Natural killer cell (primary cell): Measurements from ENCODE around the gene NAIF1. TPM values are rescaled to one million over a fixed set of nuclear protein-coding genes. Genes with fewer than 3 reads are reported as not detected.

ENCODE experiments used
- ATAC-seq, 3 donors: fragments of 150-1000 bp in 2 of 3; fragments of 200-7000 bp in 1 of 3; cut with Tn5 transposase; 1 replicate in 1 of 3; 2 replicates in 2 of 3; pipeline ENCODE4 v1.10.0; 2021; ENCODE audit warnings: mild to moderate bottlenecking in 2 of 3, moderate library complexity in 2 of 3
- DNase-seq, 2 donors: peaks; one replicate each; pipeline versions ENCODE4 v3.0.0 to v3.0.0-alpha.2; 2013 to 2021; ENCODE audit warnings: mixed read lengths in 1 of 2
- H3K27ac ChIP-seq: one replicate; pipeline ENCODE4 v1.5.1; 2013; ENCODE audit warnings: mild to moderate bottlenecking, low read length
- H3K27me3 ChIP-seq: one replicate; pipeline ENCODE4 v1.6.1; 2013; ENCODE audit warnings: low read length; ENCODE audit not compliant: control insufficient read depth, insufficient read depth
- H3K36me3 ChIP-seq: one replicate; pipeline ENCODE4 v1.6.1; 2013; ENCODE audit warnings: low read length; ENCODE audit not compliant: control insufficient read depth, insufficient read depth
- H3K4me1 ChIP-seq: one replicate; pipeline ENCODE4 v1.6.1; 2013; ENCODE audit warnings: low read length; ENCODE audit not compliant: control insufficient read depth, insufficient read depth
- H3K4me3 ChIP-seq: one replicate; pipeline ENCODE4 v1.5.1; 2013; ENCODE audit warnings: low read length
- H3K9me3 ChIP-seq: one replicate; pipeline ENCODE4 v1.6.1; 2013; ENCODE audit warnings: low read length; ENCODE audit not compliant: control insufficient read depth, insufficient read depth
- H3K27ac Mint-ChIP-seq, 2 donors: one replicate each; pipeline ENCODE4 v1.8.0; 2022; ENCODE audit warnings: mild to moderate bottlenecking in 2 of 2, mixed read lengths in 2 of 2, moderate library complexity in 1 of 2
- H3K27me3 Mint-ChIP-seq, 2 donors: one replicate each; pipeline ENCODE4 v1.8.0; 2022; ENCODE audit warnings: low read depth in 2 of 2, mixed read lengths in 2 of 2
- H3K36me3 Mint-ChIP-seq: one replicate; pipeline ENCODE4 v1.8.0; 2022; ENCODE audit warnings: mixed read lengths
- H3K4me1 Mint-ChIP-seq, 2 donors: one replicate each; pipeline ENCODE4 v1.8.0; 2022; ENCODE audit warnings: mixed read lengths in 2 of 2
- H3K4me3 Mint-ChIP-seq: one replicate; pipeline ENCODE4 v1.8.0; 2022; ENCODE audit warnings: mild to moderate bottlenecking, moderate library complexity, mixed read lengths
- H3K9me3 Mint-ChIP-seq, 2 donors: one replicate each; pipeline ENCODE4 v1.8.0; 2022; ENCODE audit warnings: mixed read lengths in 2 of 2
- WGBS: methylation state at CpG from one replicate; pipeline ENCODE4 v1.1.7; 2013; ENCODE audit warnings: missing lambda C conversion rate; ENCODE audit not compliant: insufficient coverage; 5-methylcytosine and 5-hydroxymethylcytosine counted together
- intact Hi-C: fragments of 100-400 bp; cut with micrococcal nuclease; formaldehyde crosslinking; loops from one replicate; pipeline ENCODE4 v1.14.2; 2022
- total RNA-seq, 4 donors: library from RNA; stranded (reverse); fragments of 120-200 nt in 1 of 4; gene quantifications; one replicate each; pipeline versions ENCODE4 v1.2.3 to v1.2.4, GENCODE V29; 2013 to 2022
- TF ChIP-seq, protein P1 (sequence below): fragments of 200-600 bp; IDR thresholded peaks from one replicate; pipeline ENCODE4 v1.8.0; 2022; ENCODE audit warnings: antibody characterized with exemption

NAIF1 gene
- total RNA-seq, 3 donors from 2014 or later (not counting 1 experiment from before 2014, with no cell fraction given) = 11.9 to 12.6 (median 12.1) TPM

DNA sequence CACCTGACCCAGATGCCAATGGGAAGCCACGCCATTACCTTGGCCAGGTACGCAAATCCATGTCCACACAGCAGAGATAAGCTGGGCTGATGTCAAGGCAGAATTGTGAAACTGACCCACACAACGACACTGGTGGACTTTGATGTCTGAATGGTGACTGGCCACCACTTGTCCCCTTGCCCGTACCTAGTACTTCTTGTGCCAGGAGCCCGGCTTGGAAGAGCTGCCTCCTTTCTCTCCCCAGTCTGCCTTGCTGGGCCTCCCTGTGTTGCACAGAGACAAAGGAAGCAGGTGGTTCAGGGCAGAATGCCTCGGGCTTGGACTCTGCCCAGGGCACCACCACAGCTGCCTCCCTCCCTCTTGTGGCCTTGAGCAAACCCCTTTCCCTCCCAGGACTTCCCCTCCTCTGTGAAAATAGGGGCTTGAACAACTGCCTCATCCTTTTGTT lies 37.1 kb upstream of the NAIF1 start:
- H3K4me1 Mint-ChIP-seq = peaks cover 0 to 9% of the 10 kb centered on the region in 2 donors

GRCh38 chr9:128103589-128103962 lies 36.5 kb upstream of the NAIF1 start:
- Mint-ChIP-seq H3K4me1 (peaks cover 5 to 13% of the 10 kb centered on the region in 2 donors), H3K27ac (peak overlapping the region in 1 of 2 donors; percentile 56), H3K4me3 (no peak overlapping the region), H3K27me3 (no peaks in the 10 kb centered on the region), H3K9me3 (no peaks in the 10 kb centered on the region), H3K36me3 (no peaks in the 10 kb centered on the region)
- intact Hi-C loops = no loop called here
- Histone ChIP-seq H3K4me1 (peaks cover 19% of the 10 kb centered on the region), H3K9me3 (no peaks in the 10 kb centered on the region), H3K36me3 (peaks cover 72% of the 10 kb centered on the region), H3K27ac (no peak overlapping the region), H3K4me3 (no peak overlapping the region), H3K27me3 (no peaks in the 10 kb centered on the region)
- DNase-seq (peak in 1 of 2 donors; percentile 68), ATAC-seq (no peak)
- 28% methylated on average over 8 of the region's 8 CpGs for WGBS
- TF ChIP-seq, protein P1, sequence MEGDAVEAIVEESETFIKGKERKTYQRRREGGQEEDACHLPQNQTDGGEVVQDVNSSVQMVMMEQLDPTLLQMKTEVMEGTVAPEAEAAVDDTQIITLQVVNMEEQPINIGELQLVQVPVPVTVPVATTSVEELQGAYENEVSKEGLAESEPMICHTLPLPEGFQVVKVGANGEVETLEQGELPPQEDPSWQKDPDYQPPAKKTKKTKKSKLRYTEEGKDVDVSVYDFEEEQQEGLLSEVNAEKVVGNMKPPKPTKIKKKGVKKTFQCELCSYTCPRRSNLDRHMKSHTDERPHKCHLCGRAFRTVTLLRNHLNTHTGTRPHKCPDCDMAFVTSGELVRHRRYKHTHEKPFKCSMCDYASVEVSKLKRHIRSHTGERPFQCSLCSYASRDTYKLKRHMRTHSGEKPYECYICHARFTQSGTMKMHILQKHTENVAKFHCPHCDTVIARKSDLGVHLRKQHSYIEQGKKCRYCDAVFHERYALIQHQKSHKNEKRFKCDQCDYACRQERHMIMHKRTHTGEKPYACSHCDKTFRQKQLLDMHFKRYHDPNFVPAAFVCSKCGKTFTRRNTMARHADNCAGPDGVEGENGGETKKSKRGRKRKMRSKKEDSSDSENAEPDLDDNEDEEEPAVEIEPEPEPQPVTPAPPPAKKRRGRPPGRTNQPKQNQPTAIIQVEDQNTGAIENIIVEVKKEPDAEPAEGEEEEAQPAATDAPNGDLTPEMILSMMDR = no peak

More for the DNA sequence above, 37.1 kb upstream of the NAIF1 start:
- H3K27ac ChIP-seq = no peak overlapping the region
- TF ChIP-seq, protein P1 = no peak
- no peak overlapping the region for H3K27ac Mint-ChIP-seq
- no peaks in the 10 kb centered on the region for H3K9me3 ChIP-seq
- peaks cover 74% of the 10 kb centered on the region for H3K36me3 ChIP-seq
- no peak overlapping the region for H3K4me3 Mint-ChIP-seq
- H3K27me3 ChIP-seq = no peaks in the 10 kb centered on the region
- no peak overlapping the region for H3K4me3 ChIP-seq
- intact Hi-C loops = no loop called here
- 59% methylated on average over 6 of the region's 6 CpGs for WGBS
- DNase-seq = no peak
- no peaks in the 10 kb centered on the region for H3K36me3 Mint-ChIP-seq
- peaks cover 13% of the 10 kb centered on the region for H3K4me1 ChIP-seq
- H3K27me3 Mint-ChIP-seq = no peaks in the 10 kb centered on the region
- no peaks in the 10 kb centered on the region for H3K9me3 Mint-ChIP-seq
- no peak for ATAC-seq

GRCh38 chr9:128102861-128103588 lies 35.9 kb upstream of the NAIF1 start:
- H3K4me1 ChIP-seq = peaks cover 25% of the 10 kb centered on the region
- H3K36me3 ChIP-seq = peaks cover 69% of the 10 kb centered on the region
- Mint-ChIP-seq H3K4me1 (peaks cover 10 to 19% of the 10 kb centered on the region in 2 donors), H3K4me3 (no peak overlapping the region), H3K27ac (peak overlapping the region; percentile 53 to 56), H3K9me3 (no peaks in the 10 kb centered on the region), H3K27me3 (no peaks in the 10 kb centered on the region), H3K36me3 (no peaks in the 10 kb centered on the region)
- H3K4me3 ChIP-seq = no peak overlapping the region
- H3K9me3 ChIP-seq = no peaks in the 10 kb centered on the region
- 92% methylated on average over 23 of the region's 23 CpGs for WGBS
- no peaks in the 10 kb centered on the region for H3K27me3 ChIP-seq
- no peak for DNase-seq
- no peak for ATAC-seq
- TF ChIP-seq, protein P1 = no peak
- no peak overlapping the region for H3K27ac ChIP-seq
- intact Hi-C loops = no loop called here
